OCI-LY7 (cell line): ENCODE data around the gene PTPRZ1. TPM values are rescaled to one million over a fixed set of nuclear protein-coding genes. Genes with fewer than 3 reads are reported as not detected.

Experiments used
- BruUV-seq: library from RNA; stranded (reverse); fragments of 400-500 nt; replicated peaks from 2 replicates; lab custom pipeline; 2021; lab: Mats Ljungman, UMichigan
- CTCF ChIA-PET: fragments of 300-600 bp; sonication (Branson Sonifier 250); formaldehyde crosslinking; loops from one replicate; lab custom pipeline; 2022; ENCODE audit warnings: antibody characterized with exemption; ENCODE audit not compliant: unreplicated experiment; lab: Charles Lee
- POLR2A ChIA-PET: fragments of 300-600 bp; sonication (Branson Sonifier 250); formaldehyde crosslinking; loops from one replicate; lab custom pipeline; 2022; ENCODE audit warnings: antibody characterized with exemption; lab: Charles Lee
- DNase-seq: peaks from one replicate; pipeline ENCODE4 v3.0.0-alpha.2; 2015; ENCODE audit warnings: low spot score
- H2AFZ ChIP-seq: fragments of 200-600 bp; sonication (generic), shearing (Covaris generic); 2 replicates; pipeline ENCODE4 v1.6.1; 2014; ENCODE audit warnings: mild to moderate bottlenecking, antibody characterized with exemption, low read length, moderate library complexity
- H3K27ac ChIP-seq: fragments of 200-600 bp; sonication (generic); 2 replicates; pipeline ENCODE4 v1.5.1; 2014; ENCODE audit warnings: mixed run types, low read depth, mild to moderate bottlenecking, moderate library complexity, low read length, inconsistent platforms; ENCODE audit not compliant: poor library complexity, severe bottlenecking
- H3K36me3 ChIP-seq: fragments of 200-600 bp; sonication (generic); 2 replicates; pipeline ENCODE4 v1.6.1; 2014; ENCODE audit warnings: mild to moderate bottlenecking, antibody characterized with exemption, low read length, moderate library complexity, mixed read lengths; ENCODE audit not compliant: insufficient read depth
- H3K4me1 ChIP-seq: fragments of 200-600 bp; sonication (generic); 2 replicates; pipeline ENCODE4 v1.5.1; 2014; ENCODE audit warnings: mild to moderate bottlenecking, low read length; ENCODE audit not compliant: insufficient read depth, poor library complexity, severe bottlenecking
- H3K4me2 ChIP-seq: fragments of 200-600 bp; sonication (generic); 2 replicates; pipeline ENCODE4 v1.6.1; 2014; ENCODE audit warnings: mild to moderate bottlenecking, low read length
- H3K4me3 ChIP-seq: fragments of 200-600 bp; sonication (generic); 2 replicates; pipeline ENCODE4 v1.5.1; 2014; ENCODE audit warnings: mild to moderate bottlenecking, low read depth, low read length; ENCODE audit not compliant: poor library complexity, severe bottlenecking
- H3K79me2 ChIP-seq: fragments of 200-600 bp; sonication (generic); 2 replicates; pipeline ENCODE4 v1.6.1; 2016; ENCODE audit warnings: low read depth, mild to moderate bottlenecking, low read length, moderate library complexity, mixed read lengths; ENCODE audit not compliant: insufficient read depth
- H3K9me2 ChIP-seq: fragments of 200-600 bp; sonication (generic); 2 replicates; pipeline ENCODE4 v1.6.1; 2016; ENCODE audit warnings: mild to moderate bottlenecking, low read length, mixed read lengths; ENCODE audit not compliant: insufficient read depth
- H3K9me3 ChIP-seq: fragments of 200-600 bp; sonication (generic); 2 replicates; pipeline ENCODE4 v1.6.1; 2014; ENCODE audit warnings: mild to moderate bottlenecking, mixed run types, low read length, mixed read lengths
- H4K20me1 ChIP-seq: fragments of 200-600 bp; sonication (generic); 2 replicates; pipeline ENCODE4 v1.6.1; 2014; ENCODE audit warnings: mild to moderate bottlenecking, antibody characterized with exemption, low read length, moderate library complexity, mixed read lengths; ENCODE audit not compliant: insufficient read depth
- EZH2phosphoT487 ChIP-seq: fragments of 200-600 bp; sonication (generic); IDR thresholded peaks from 2 replicates; pipeline ENCODE4 v1.6.1; 2018; ENCODE audit warnings: low read depth, borderline replicate concordance, mild to moderate bottlenecking, mixed run types, antibody characterized with exemption, low read length, moderate library complexity, mixed read lengths
- intact Hi-C: fragments of 100-400 bp; cut with micrococcal nuclease; formaldehyde crosslinking; loops from one replicate; pipeline ENCODE4 v1.10.0; 2022; ENCODE audit not compliant: unreplicated experiment
- total RNA-seq, 2 experiments: library from RNA; depleted of rRNA in 1 of 2; stranded (reverse); fragments of >200 nt in 1 of 2; shearing (Covaris generic) in 1 of 2; gene quantifications; 2 replicates each; pipeline ENCODE4 v1.2.3, GENCODE V29; 2014 to 2022
- TF ChIP-seq, protein P1 (sequence below): fragments of 200-600 bp; sonication (generic); conservative IDR thresholded peaks from 2 replicates; pipeline ENCODE4 v1.5.1; 2014; ENCODE audit warnings: mild to moderate bottlenecking, antibody characterized with exemption, low read length, moderate library complexity, mixed read lengths

The PTPRZ1 gene
- total RNA-seq, 2 experiments from 2014 or later, result not detected

DNA sequence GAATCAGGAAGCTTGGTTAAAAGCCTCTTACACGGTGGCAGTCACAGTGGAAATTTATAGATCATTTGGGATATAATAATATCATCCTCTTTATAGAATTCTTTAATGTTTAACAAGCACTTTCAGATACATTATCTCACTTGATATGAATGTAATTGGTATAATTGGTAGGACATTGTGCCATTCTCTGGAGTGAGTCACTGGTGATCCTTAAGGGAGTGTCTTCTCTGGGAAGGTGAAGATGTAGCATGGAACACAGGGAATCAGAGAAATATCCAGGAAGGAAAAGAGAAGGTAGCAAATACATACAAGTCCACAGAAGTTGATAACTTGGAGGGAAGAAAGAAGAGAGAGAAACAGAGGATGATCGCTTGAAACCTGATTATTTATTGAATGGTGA is 9.8 kb downstream of the PTPRZ1 start:
- ChIA-PET POLR2A (no interaction called here), CTCF (no interaction called here)
- no peak for TF ChIP-seq EZH2phosphoT487
- TF ChIP-seq, protein P1, sequence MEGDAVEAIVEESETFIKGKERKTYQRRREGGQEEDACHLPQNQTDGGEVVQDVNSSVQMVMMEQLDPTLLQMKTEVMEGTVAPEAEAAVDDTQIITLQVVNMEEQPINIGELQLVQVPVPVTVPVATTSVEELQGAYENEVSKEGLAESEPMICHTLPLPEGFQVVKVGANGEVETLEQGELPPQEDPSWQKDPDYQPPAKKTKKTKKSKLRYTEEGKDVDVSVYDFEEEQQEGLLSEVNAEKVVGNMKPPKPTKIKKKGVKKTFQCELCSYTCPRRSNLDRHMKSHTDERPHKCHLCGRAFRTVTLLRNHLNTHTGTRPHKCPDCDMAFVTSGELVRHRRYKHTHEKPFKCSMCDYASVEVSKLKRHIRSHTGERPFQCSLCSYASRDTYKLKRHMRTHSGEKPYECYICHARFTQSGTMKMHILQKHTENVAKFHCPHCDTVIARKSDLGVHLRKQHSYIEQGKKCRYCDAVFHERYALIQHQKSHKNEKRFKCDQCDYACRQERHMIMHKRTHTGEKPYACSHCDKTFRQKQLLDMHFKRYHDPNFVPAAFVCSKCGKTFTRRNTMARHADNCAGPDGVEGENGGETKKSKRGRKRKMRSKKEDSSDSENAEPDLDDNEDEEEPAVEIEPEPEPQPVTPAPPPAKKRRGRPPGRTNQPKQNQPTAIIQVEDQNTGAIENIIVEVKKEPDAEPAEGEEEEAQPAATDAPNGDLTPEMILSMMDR, result no peak
- intact Hi-C loops, result no loop called here
- no peaks in the 10 kb centered on the region for H3K79me2 ChIP-seq
- no peaks in the 10 kb centered on the region for H4K20me1 ChIP-seq
- H3K4me1 ChIP-seq, result no peaks in the 10 kb centered on the region
- DNase-seq, result no peak
- no peak overlapping the region for H3K4me3 ChIP-seq
- no TSS peak for BruUV-seq
- H3K4me2 ChIP-seq, result no peak overlapping the region
- H3K27ac ChIP-seq, result no peak overlapping the region
- no peaks in the 10 kb centered on the region for H3K9me3 ChIP-seq
- H2AFZ ChIP-seq, result no peak overlapping the region
- no peaks in the 10 kb centered on the region for H3K36me3 ChIP-seq
- H3K9me2 ChIP-seq, result no peaks in the 10 kb centered on the region

DNA sequence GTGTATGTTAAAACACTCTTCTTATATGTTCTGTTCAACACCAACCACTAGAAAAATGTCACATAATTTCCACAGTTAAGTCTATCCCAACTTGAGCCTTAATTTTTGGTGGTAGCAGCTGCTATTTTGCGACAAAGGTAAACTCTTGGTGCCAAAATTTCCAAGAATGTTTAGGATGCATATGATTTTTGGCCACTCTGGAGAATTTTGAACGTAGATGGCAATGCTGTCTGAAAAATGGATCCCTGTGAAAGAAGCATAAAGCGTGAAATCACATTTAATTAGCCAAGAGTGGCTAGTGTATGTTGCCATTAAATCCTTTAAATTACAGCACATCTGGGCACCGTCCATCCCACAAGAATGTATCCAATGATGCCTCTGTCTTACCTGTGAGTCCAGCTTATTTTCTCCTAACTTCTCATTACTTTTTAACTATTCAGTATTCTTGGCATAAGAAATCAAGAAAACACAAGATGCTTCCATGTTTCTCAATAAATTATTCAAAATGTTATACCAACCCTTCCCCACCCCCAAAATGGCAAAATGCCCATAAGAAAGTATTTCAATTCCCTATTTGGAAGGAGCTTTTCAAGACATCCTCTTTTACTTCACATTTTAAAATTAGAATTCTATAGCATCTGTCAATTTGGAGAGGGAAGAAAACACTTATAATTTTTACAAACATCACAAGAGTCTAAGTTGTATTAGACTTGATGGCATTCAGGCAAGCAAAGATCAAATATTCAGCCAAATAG is 12.4 kb downstream of the PTPRZ1 start:
- intact Hi-C loops, result no loop called here
- BruUV-seq, result no TSS peak

DNA sequence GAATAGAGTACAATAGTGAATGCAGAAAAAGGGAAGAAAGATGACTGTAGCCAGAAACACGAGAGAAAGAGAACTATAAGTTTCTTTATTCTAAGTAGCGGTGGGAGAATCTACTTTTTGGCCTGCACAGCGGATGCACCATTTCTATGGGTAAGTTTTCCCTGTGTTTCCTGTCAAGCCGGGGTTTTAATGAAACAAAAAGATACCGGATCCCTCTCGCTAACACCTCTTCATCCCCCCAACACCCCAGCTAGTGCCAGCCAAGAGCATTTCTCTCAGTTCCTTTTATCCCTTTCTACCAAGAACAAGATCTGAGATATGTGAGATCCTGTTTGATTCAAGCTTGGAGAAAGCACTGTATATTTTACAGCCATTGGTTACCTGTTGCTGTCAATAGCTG is 14.7 kb downstream of the PTPRZ1 start:
- H3K27ac ChIP-seq, result no peak overlapping the region
- H3K4me2 ChIP-seq, result no peak overlapping the region
- H3K79me2 ChIP-seq, result no peaks in the 10 kb centered on the region
- CTCF ChIA-PET, result no interaction called here
- H2AFZ ChIP-seq, result no peak overlapping the region
- intact Hi-C loops, result no loop called here
- H4K20me1 ChIP-seq, result no peaks in the 10 kb centered on the region
- H3K4me3 ChIP-seq, result no peak overlapping the region
- H3K9me3 ChIP-seq, result no peaks in the 10 kb centered on the region
- POLR2A ChIA-PET, result no interaction called here
- TF ChIP-seq EZH2phosphoT487, result no peak
- TF ChIP-seq, protein P1, result no peak
- no peaks in the 10 kb centered on the region for H3K4me1 ChIP-seq
- DNase-seq, result no peak
- H3K9me2 ChIP-seq, result no peaks in the 10 kb centered on the region
- BruUV-seq, result no TSS peak
- no peaks in the 10 kb centered on the region for H3K36me3 ChIP-seq

More for the DNA sequence above, 12.4 kb downstream of the PTPRZ1 start:
- H3K79me2 ChIP-seq, result no peaks in the 10 kb centered on the region
- TF ChIP-seq, protein P1, result no peak
- TF ChIP-seq EZH2phosphoT487, result no peak
- CTCF ChIA-PET, result no interaction called here
- H3K4me2 ChIP-seq, result no peak overlapping the region
- no peak overlapping the region for H3K4me3 ChIP-seq
- no peak overlapping the region for H2AFZ ChIP-seq
- H3K4me1 ChIP-seq, result no peaks in the 10 kb centered on the region
- DNase-seq, result no peak
- H3K9me3 ChIP-seq, result no peaks in the 10 kb centered on the region
- H3K36me3 ChIP-seq, result no peaks in the 10 kb centered on the region
- POLR2A ChIA-PET, result no interaction called here
- H3K9me2 ChIP-seq, result no peaks in the 10 kb centered on the region
- no peaks in the 10 kb centered on the region for H4K20me1 ChIP-seq
- no peak overlapping the region for H3K27ac ChIP-seq
